ENCODE measurements around the gene TMEM220. TPM values are rescaled to one million over a fixed set of nuclear protein-coding genes. Genes with fewer than 3 reads are reported as not detected.

The TMEM220 gene
- total and polyA plus RNA-seq, 9 of the 15 experiments (the other 6 are each of a cell fraction or from before 2014, with no cell fraction given), result not detected

DNA sequence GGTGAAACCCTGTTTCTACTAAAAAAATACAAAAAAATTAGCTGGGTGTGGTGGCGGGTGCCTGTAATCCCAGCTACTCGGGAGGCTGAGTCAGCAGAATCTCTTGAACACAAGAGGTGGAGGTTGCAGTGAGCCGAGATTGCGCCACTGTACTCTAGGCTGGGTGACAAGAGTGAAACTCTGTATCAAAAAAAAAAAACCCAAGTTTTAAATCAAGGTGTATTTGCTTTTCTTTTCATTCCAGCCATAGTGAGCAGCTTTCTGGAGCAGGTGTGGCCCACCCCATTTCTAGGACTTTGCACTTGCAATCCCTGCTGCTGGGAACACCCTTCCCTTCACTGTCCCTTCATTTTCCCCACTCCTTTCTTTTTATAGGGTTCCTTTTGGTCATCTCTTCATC lies 45.2 kb upstream of the TMEM220 start:
- H3K4me2 ChIP-seq (ENCODE audit: insufficient read depth, low read length), result no peak overlapping the region
- H3K9me1 ChIP-seq (ENCODE audit: control insufficient read depth, insufficient read depth, low read length), result no peaks in the 10 kb centered on the region
- no peaks in the 10 kb centered on the region for H3K79me2 ChIP-seq (ENCODE audit: control insufficient read depth, insufficient read depth, low read length)
- no peak overlapping the region for H3K4me3 ChIP-seq
- H3K36me3 ChIP-seq (ENCODE audit: control insufficient read depth, insufficient read depth, low read length), result no peaks in the 10 kb centered on the region
- no peak overlapping the region for H3K27ac ChIP-seq (ENCODE audit: extremely low read depth, low read depth, low read length)
- no peak overlapping the region for H2AFZ ChIP-seq (ENCODE audit: low read depth, low read length)
- DNase-seq (ENCODE audit: extremely low read depth in 1 of 4, low spot score in 3 of 4) (no peak), FAIRE-seq (no peak), ATAC-seq (no peak)
- H3K9ac ChIP-seq (ENCODE audit: insufficient read depth in 1 of 2, low read depth in 2 of 2, low read length in 2 of 2), result no peak overlapping the region
- no peaks in the 10 kb centered on the region for H4K20me1 ChIP-seq (replicated peaks; ENCODE audit: control insufficient read depth, insufficient read depth, low read length)
- no peaks in the 10 kb centered on the region for H3K27me3 ChIP-seq (ENCODE audit: control insufficient read depth in 2 of 2, insufficient read depth in 2 of 2, low read length in 2 of 2)
- POLR2A ChIA-PET, result no interaction called here
- in situ Hi-C loops (cut with MboI), result no loop called here
- TF ChIP-seq, protein P1, sequence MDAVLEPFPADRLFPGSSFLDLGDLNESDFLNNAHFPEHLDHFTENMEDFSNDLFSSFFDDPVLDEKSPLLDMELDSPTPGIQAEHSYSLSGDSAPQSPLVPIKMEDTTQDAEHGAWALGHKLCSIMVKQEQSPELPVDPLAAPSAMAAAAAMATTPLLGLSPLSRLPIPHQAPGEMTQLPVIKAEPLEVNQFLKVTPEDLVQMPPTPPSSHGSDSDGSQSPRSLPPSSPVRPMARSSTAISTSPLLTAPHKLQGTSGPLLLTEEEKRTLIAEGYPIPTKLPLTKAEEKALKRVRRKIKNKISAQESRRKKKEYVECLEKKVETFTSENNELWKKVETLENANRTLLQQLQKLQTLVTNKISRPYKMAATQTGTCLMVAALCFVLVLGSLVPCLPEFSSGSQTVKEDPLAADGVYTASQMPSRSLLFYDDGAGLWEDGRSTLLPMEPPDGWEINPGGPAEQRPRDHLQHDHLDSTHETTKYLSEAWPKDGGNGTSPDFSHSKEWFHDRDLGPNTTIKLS (IDR thresholded peaks at IDR 0.05; ENCODE audit: borderline replicate concordance, low read depth), result no peak
- TF ChIP-seq GABPB1 (CRISPR knock-in tag; IDR thresholded peaks at IDR 0.05) (no peak), SMAD4 (CRISPR knock-in tag; conservative IDR thresholded peaks at IDR 0.05) (no peak), C11orf30 (IDR thresholded peaks at IDR 0.05; ENCODE audit: low read depth) (peak; percentile 32; the same call in 1 of the 2 replicates), PYGO2 (tag; IDR thresholded peaks at IDR 0.05) (no peak), ZNF316 (IDR thresholded peaks at IDR 0.05) (peak; percentile 37)
- H3K4me1 ChIP-seq (replicated peaks in 1 of 2; ENCODE audit: control insufficient read depth in 2 of 2, insufficient read depth in 2 of 2, low read length in 2 of 2), result no peaks in the 10 kb centered on the region
- intact Hi-C loops (cut with micrococcal nuclease), result no loop called here
- no TSS peak for BruUV-seq (replicated peaks)
- H3K9me3 ChIP-seq (replicated peaks; ENCODE audit: control insufficient read depth, insufficient read depth, low read depth, low read length), result no peaks in the 10 kb centered on the region
- CTCF ChIA-PET (ENCODE audit: low intra/inter-chr PET ratio), result no interaction called here
- 0% methylated on average over 2 of the region's 4 CpGs for WGBS (ENCODE audit: insufficient coverage, low coverage, missing lambda C conversion rate)

All from K562 (cell line).